ENCODE data around the gene TSPAN6. TPM values are rescaled to one million over a fixed set of nuclear protein-coding genes. Genes with fewer than 3 reads are reported as not detected.

TSPAN6 gene
- 61.4 and 71.1 TPM in 2 replicates for polyA plus RNA-seq (2011; rRNA removed)
- polyA plus RNA-seq (2012; cell fraction: cytosol; rRNA removed), result 18.1 and 20.5 TPM in 2 replicates
- 9.3 and 14.0 TPM in 2 replicates for polyA plus RNA-seq (2012; cell fraction: nucleus; rRNA removed)
- polyA plus RNA-seq (2017; fragmentation: RNase III; extraction: RNeasy Plus Mini Kit Qiagen cat#74134 plus additional on column Dnase treatment), result 41.1 to 51.7 TPM (median 46.0 TPM) in 3 replicates
- polyA minus RNA-seq (2011; rRNA and poly(A)+ RNA removed), result 18.2 and 18.4 TPM in 2 replicates

- CTCF ChIA-PET, result interaction anchor here (0.6 to 3.5 kb wide), 20 partner anchors 9 to 223 kb away, joined by 3 to 19 read pairs (median 4); no protein-coding TSS in a partner anchor
- Histone ChIP-seq H3K4me3 (peak within 1 kb of the TSS; percentile 79), H3K27ac (peak within 1 kb of the TSS; percentile 81 to 92), H3K9me3 (no peaks in the 10 kb centered on the region), H3K4me1 (peaks cover 8% of the 10 kb centered on the region; the same call in 2 of the 3 replicates), H3K4me2 (peak within 1 kb of the TSS; percentile 80)
- POLR2A ChIA-PET, result interaction anchor here (0.6 to 1.5 kb wide), 4 partner anchors 13 to 414 kb away, joined by 4 to 14 read pairs (median 4); no protein-coding TSS in a partner anchor
- TF ChIP-seq MAZ (IDR thresholded peaks at IDR 0.05; ENCODE audit: borderline replicate concordance, low read depth, low read length) (no peak), EP300 (IDR thresholded peaks at IDR 0.05) (no peak), RCOR1 (IDR thresholded peaks at IDR 0.05; ENCODE audit: low read depth, low read length) (no peak), POLR2A (IDR thresholded peaks at IDR 0.05; ENCODE audit: low read length) (peak; percentile 54), CTCF (IDR thresholded peaks at IDR 0.05) (peak; percentile 69), KDM5A (IDR thresholded peaks at IDR 0.05) (peak; percentile 57; the same call in 1 of the 2 replicates), PBX3 (IDR thresholded peaks at IDR 0.05) (no peak), PHF8 (IDR thresholded peaks at IDR 0.05; ENCODE audit: borderline replicate concordance, low read depth) (peak; percentile 77; the same call in 1 of the 2 replicates), RAD21 (conservative IDR thresholded peaks at IDR 0.05 in 1 of 2, IDR thresholded peaks at IDR 0.05 in 1 of 2) (peak; percentile 31 to 45; a peak in 2 of 5 replicates)
- FAIRE-seq (peak; percentile 97), ATAC-seq (peak; percentile 100), DNase-seq (ENCODE audit: low read depth in 1 of 2, low spot score in 1 of 2) (peak; percentile 87 to 91)
- 2% methylated on average over 19 of the region's 51 CpGs for WGBS (ENCODE audit: missing lambda C conversion rate)
Measured at GRCh38 chrX:100636321-100636991, at the start of gene TSPAN6. TSPAN6 (minus strand) TSS chrX:100636806; CDS start chrX:100636694, 112 bp downstream.

GRCh38 chrX:100685997-100686305 is 49.3 kb upstream of the TSPAN6 start:
- H3K4me2 ChIP-seq, result no peak overlapping the region
- 0% methylated on average over 1 of the region's 1 CpG for WGBS (ENCODE audit: missing lambda C conversion rate)
- no peak overlapping the region for H3K4me3 ChIP-seq
- POLR2A ChIA-PET, result no interaction called here
- H3K9me3 ChIP-seq, result no peaks in the 10 kb centered on the region
- H3K4me1 ChIP-seq, result no peaks in the 10 kb centered on the region
- ATAC-seq (peak in 1 of 2 experiments; percentile 65; a peak in 3 of 6 replicates), DNase-seq (ENCODE audit: low read depth in 1 of 2, low spot score in 1 of 2) (no peak), FAIRE-seq (no peak)
- CTCF ChIA-PET, result interaction anchor here (0.5 to 7.0 kb wide), 25 partner anchors 9 to 602 kb away, joined by 3 to 223 read pairs (median 5); partner anchors contain the start of gene SYTL4
- no peak overlapping the region for H3K27ac ChIP-seq
- TF ChIP-seq HES2 (IDR thresholded peaks at IDR 0.05) (no peak), RCOR1 (IDR thresholded peaks at IDR 0.05; ENCODE audit: low read depth, low read length) (no peak), HMGXB4 (CRISPR knock-in tag; IDR thresholded peaks at IDR 0.05; ENCODE audit: borderline replicate concordance) (no peak), POLR2AphosphoS2 (conservative IDR thresholded peaks at IDR 0.05; ENCODE audit: low read length) (no peak), FOSB (CRISPR knock-in tag; IDR thresholded peaks at IDR 0.05) (no peak), NFE2L2 (conservative IDR thresholded peaks at IDR 0.05; ENCODE audit: low read length) (no peak), CTCF (IDR thresholded peaks at IDR 0.05) (no peak), BHLHE40 (IDR thresholded peaks at IDR 0.05; ENCODE audit: low read depth, low read length) (no peak), MAX (IDR thresholded peaks at IDR 0.05) (no peak), PBX3 (IDR thresholded peaks at IDR 0.05) (no peak), KDM1A (IDR thresholded peaks at IDR 0.05; ENCODE audit: low read depth) (no peak), JUNB (IDR thresholded peaks at IDR 0.05) (no peak), CEBPB (IDR thresholded peaks at IDR 0.05) (no peak), TP53 (CRISPR knock-in tag; IDR thresholded peaks at IDR 0.05) (no peak), SMC3 (IDR thresholded peaks at IDR 0.05) (no peak), CHD4 (IDR thresholded peaks at IDR 0.05; ENCODE audit: borderline replicate concordance) (no peak), EHF (CRISPR knock-in tag; IDR thresholded peaks at IDR 0.05) (no peak)

All from A549 (cell line).